IMR-90 (cell line): ENCODE results near the gene TBCEL. TPM values are rescaled to one million over a fixed set of nuclear protein-coding genes. Genes with fewer than 3 reads are reported as not detected.

Experiments
- ATAC-seq: fragments of 200-7000 bp; cut with Tn5 transposase; 2 replicates; pipeline ENCODE4 v1.9.1; 2020; ENCODE audit warnings: low read depth, mild to moderate bottlenecking, moderate library complexity
- BruUV-seq: library from RNA; stranded (reverse); fragments of 400-500 nt; replicated peaks from 2 replicates; lab custom pipeline; 2021; lab: Mats Ljungman, UMichigan
- CTCF ChIA-PET: fragments of 300-600 bp; formaldehyde crosslinking; extraction: SDS; loops from one replicate; lab custom pipeline; 2021; ENCODE audit warnings: antibody characterized with exemption; lab: Yijun Ruan, JAX
- POLR2A ChIA-PET: fragments of 300-600 bp; sonication (Branson Sonifier 250); formaldehyde crosslinking; loops from one replicate; lab custom pipeline; 2022; ENCODE audit warnings: antibody characterized with exemption; ENCODE audit not compliant: unreplicated experiment; lab: Charles Lee
- DNase-seq: peaks from one replicate; pipeline ENCODE4 v3.0.0; 2013
- H2AFZ ChIP-seq: replicated peaks from 2 replicates; pipeline ENCODE3; 2013; ENCODE audit warnings: low read length, mild to moderate bottlenecking; ENCODE audit not compliant: poor library complexity
- H2AK5ac ChIP-seq: 2 replicates; pipeline ENCODE4 v1.6.1; 2013; ENCODE audit warnings: low read depth, low read length, inconsistent platforms
- H2AK9ac ChIP-seq: replicated peaks from 2 replicates; pipeline ENCODE3; 2013; ENCODE audit warnings: mild to moderate bottlenecking, low read depth, low read length, moderate library complexity; ENCODE audit not compliant: poor library complexity
- H2BK120ac ChIP-seq: 2 replicates; pipeline ENCODE4 v1.6.1; 2013; ENCODE audit warnings: low read depth, low read length, inconsistent platforms
- H2BK15ac ChIP-seq: 3 replicates; pipeline ENCODE4 v1.6.1; 2013; ENCODE audit warnings: low read depth, low read length, inconsistent platforms
- H2BK20ac ChIP-seq: 2 replicates; pipeline ENCODE4 v1.6.1; 2013; ENCODE audit warnings: low read depth, mild to moderate bottlenecking, inconsistent platforms, low read length, moderate library complexity
- H2BK5ac ChIP-seq: 2 replicates; pipeline ENCODE4 v1.6.1; 2013; ENCODE audit warnings: mild to moderate bottlenecking, low read depth, low read length, inconsistent platforms; ENCODE audit not compliant: poor library complexity, severe bottlenecking
- H3K14ac ChIP-seq: replicated peaks from 2 replicates; pipeline ENCODE4 v1.6.1; 2013; ENCODE audit warnings: low read depth, low read length, inconsistent platforms
- H3K18ac ChIP-seq: 2 replicates; pipeline ENCODE4 v1.6.1; 2013; ENCODE audit warnings: low read depth, low read length, control low read depth
- H3K23ac ChIP-seq: 2 replicates; pipeline ENCODE4 v1.6.1; 2013; ENCODE audit warnings: low read depth, low read length, inconsistent platforms
- H3K27ac ChIP-seq: 2 replicates; pipeline ENCODE4 v1.5.1; 2013; ENCODE audit warnings: mild to moderate bottlenecking, control low read depth, low read length; ENCODE audit not compliant: insufficient read depth
- H3K27me3 ChIP-seq: 2 replicates; pipeline ENCODE4 v1.6.1; 2013; ENCODE audit warnings: low read length; ENCODE audit not compliant: control insufficient read depth, insufficient read depth
- H3K36me3 ChIP-seq: 2 replicates; pipeline ENCODE4 v1.6.1; 2013; ENCODE audit warnings: low read length, mixed read lengths; ENCODE audit not compliant: control insufficient read depth, insufficient read depth
- H3K4ac ChIP-seq: 2 replicates; pipeline ENCODE4 v1.6.1; 2013; ENCODE audit warnings: low read depth, low read length, inconsistent platforms
- H3K4me1 ChIP-seq: 2 replicates; pipeline ENCODE4 v1.6.1; 2013; ENCODE audit warnings: low read length, mixed read lengths; ENCODE audit not compliant: control insufficient read depth, insufficient read depth
- H3K4me2 ChIP-seq: 2 replicates; pipeline ENCODE4 v1.6.1; 2013; ENCODE audit warnings: low read depth, mild to moderate bottlenecking, control low read depth, low read length, moderate library complexity
- H3K4me3 ChIP-seq: 2 replicates; pipeline ENCODE4 v1.5.1; 2013; ENCODE audit warnings: low read depth, mild to moderate bottlenecking, control low read depth, low read length, moderate library complexity; ENCODE audit not compliant: insufficient read depth
- H3K56ac ChIP-seq: 2 replicates; pipeline ENCODE4 v1.6.1; 2013; ENCODE audit warnings: low read length, inconsistent platforms; ENCODE audit not compliant: insufficient read depth; ENCODE audit errors: extremely low read depth
- H3K79me1 ChIP-seq, 2 experiments: 2 replicates each; pipeline ENCODE4 v1.6.1; 2013; ENCODE audit warnings: low read length in 2 of 2, inconsistent platforms in 1 of 2, low read depth in 1 of 2
- H3K9ac ChIP-seq: 2 replicates; pipeline ENCODE4 v1.6.1; 2013; ENCODE audit warnings: low read depth, low read length, control low read depth
- H3K9me1 ChIP-seq: 2 replicates; pipeline ENCODE4 v1.6.1; 2013; ENCODE audit warnings: low read length, inconsistent platforms; ENCODE audit not compliant: insufficient read depth
- H3K9me3 ChIP-seq: 2 replicates; pipeline ENCODE4 v1.6.1; 2013; ENCODE audit warnings: low read length; ENCODE audit not compliant: control insufficient read depth, insufficient read depth
- H4K20me1 ChIP-seq: 2 replicates; pipeline ENCODE4 v1.6.1; 2013; ENCODE audit warnings: low read length, inconsistent platforms; ENCODE audit not compliant: insufficient read depth
- H4K5ac ChIP-seq: 2 replicates; pipeline ENCODE4 v1.6.1; 2013; ENCODE audit warnings: mild to moderate bottlenecking, low read depth, low read length, control low read depth
- H4K8ac ChIP-seq, 2 experiments: 2 replicates each; pipeline ENCODE4 v1.6.1; 2013; ENCODE audit warnings: low read depth in 2 of 2, low read length in 2 of 2, control low read depth in 1 of 2, inconsistent platforms in 1 of 2
- H4K91ac ChIP-seq: 2 replicates; pipeline ENCODE4 v1.6.1; 2013; ENCODE audit warnings: low read depth, low read length, inconsistent platforms; ENCODE audit not compliant: insufficient read depth
- CEBPB ChIP-seq: IDR thresholded peaks from 2 replicates; pipeline ENCODE4 v1.6.1; 2012; ENCODE audit warnings: low read depth, low read length, improper control_type of control experiment
- FOS ChIP-seq: fragments of 150-350 bp; IDR thresholded peaks from 2 replicates; pipeline ENCODE4 v1.6.1; 2016; ENCODE audit warnings: low read depth, low read length
- MAFK ChIP-seq: IDR thresholded peaks from 2 replicates; pipeline ENCODE4 v1.6.1; 2012; ENCODE audit warnings: low read depth, low read length, improper control_type of control experiment
- MXI1 ChIP-seq: IDR thresholded peaks from 2 replicates; pipeline ENCODE4 v1.6.1; 2012; ENCODE audit warnings: low read depth, mild to moderate bottlenecking, low read length, moderate library complexity, borderline replicate concordance
- POLR2A ChIP-seq: IDR thresholded peaks from 2 replicates; pipeline ENCODE4 v1.6.1; 2012; ENCODE audit warnings: mild to moderate bottlenecking, low read depth, low read length
- RAD21 ChIP-seq: IDR thresholded peaks from 2 replicates; pipeline ENCODE4 v1.6.1; 2012; ENCODE audit warnings: low read length, improper control_type of control experiment
- RFX5 ChIP-seq: IDR thresholded peaks from 2 replicates; pipeline ENCODE4 v1.8.0; 2012; ENCODE audit warnings: low read depth, mild to moderate bottlenecking, low read length, moderate library complexity
- SMC3 ChIP-seq: fragments of 150-350 bp; IDR thresholded peaks from 2 replicates; pipeline ENCODE4 v1.6.1; 2016; ENCODE audit warnings: low read depth, mild to moderate bottlenecking, antibody characterized with exemption, low read length, moderate library complexity
- WGBS, 2 experiments: methylation state at CpG; one replicate each; pipeline versions ENCODE4 v1.1.5 to v1.1.7; 2013; ENCODE audit warnings: missing lambda C conversion rate in 2 of 2; ENCODE audit not compliant: insufficient read length in 1 of 2; ENCODE audit errors: extremely low coverage in 2 of 2; 5-methylcytosine and 5-hydroxymethylcytosine counted together
- dilution Hi-C: fragments of 300-500 bp; cut with HindIII; formaldehyde crosslinking; loops from one replicate; pipeline ENCODE4 v1.14.3; 2018; ENCODE audit warnings: low sequenced_read_pairs; ENCODE audit not compliant: unreplicated experiment
- in situ Hi-C: fragments of 300-500 bp; cut with MboI; formaldehyde crosslinking; loops from 3 replicates; pipeline ENCODE4 v1.14.3; 2019; ENCODE audit warnings: low sequenced_read_pairs, inconsistent platforms, mixed read lengths
- intact Hi-C: fragments of 100-400 bp; cut with micrococcal nuclease; formaldehyde crosslinking; loops from 2 replicates; pipeline ENCODE4 v1.10.0; 2022
- polyA plus RNA-seq, 3 experiments: library from polyadenylated mRNA; depleted of rRNA; stranded (reverse); fragments of >200 nt; gene quantifications; 2 replicates each; pipeline ENCODE4 v1.2.3, GENCODE V29; 2012; ENCODE audit warnings: low replicate concordance in 1 of 3
- total RNA-seq: library from RNA; depleted of rRNA; stranded (reverse); fragments of >200 nt; gene quantifications from 2 replicates; pipeline ENCODE4 v1.2.3, GENCODE V29; 2012
- TF ChIP-seq, protein P1 (sequence below): fragments of 150-350 bp; IDR thresholded peaks from 2 replicates; pipeline ENCODE4 v1.6.1; 2017; ENCODE audit warnings: mild to moderate bottlenecking, antibody characterized with exemption, low read length, low read depth
- TF ChIP-seq, protein P2 (sequence below): fragments of 150-350 bp; IDR thresholded peaks from 2 replicates; pipeline ENCODE4 v1.6.1; 2016; ENCODE audit warnings: low read depth, mild to moderate bottlenecking, low read length, moderate library complexity, borderline replicate concordance

Gene TBCEL
- total and polyA plus RNA-seq, 2 of the 4 experiments (the other 2 are of a cell fraction) = 7.1 to 21.0 TPM

DNA sequence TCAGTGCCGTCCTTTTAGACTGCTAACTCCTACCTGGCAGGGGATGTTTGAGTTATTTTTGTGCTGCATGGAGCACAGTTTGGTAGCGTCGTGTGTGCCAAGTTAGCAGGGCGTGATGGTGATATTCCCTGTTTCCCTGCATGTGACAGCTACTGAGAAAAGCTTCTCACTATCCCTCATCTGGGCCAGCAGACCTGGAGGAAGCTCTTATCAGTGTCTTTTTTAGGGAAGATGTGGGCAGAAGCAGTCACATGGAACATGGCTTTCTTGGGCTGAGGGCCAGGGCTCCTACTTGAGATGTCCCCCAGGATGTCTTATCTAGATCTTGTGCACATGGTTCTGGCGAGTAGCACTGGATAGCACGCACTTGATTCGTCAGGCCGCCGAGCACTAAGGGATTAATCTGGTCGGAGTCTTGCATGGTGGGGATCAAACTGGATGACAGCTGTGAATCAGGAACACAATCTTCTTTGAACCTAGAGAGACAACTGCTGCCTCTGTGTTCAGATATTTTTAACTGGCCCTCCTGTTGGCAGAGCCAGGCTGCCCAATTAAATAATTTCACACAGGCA, 110.9 kb downstream of the TBCEL start:
- H3K14ac ChIP-seq = no peak overlapping the region
- H2BK120ac ChIP-seq = no peak overlapping the region
- ChIA-PET POLR2A (no interaction called here), CTCF (no interaction called here)
- BruUV-seq = no TSS peak
- H3K23ac ChIP-seq = no peak overlapping the region
- no peak overlapping the region for H3K27ac ChIP-seq
- intact Hi-C loops = no loop called here
- in situ Hi-C loops = no loop called here
- WGBS, 2 experiments = 64% methylated on average over 4 of the region's 10 CpGs; no CpG with 5 or more reads in 1 of the 2 experiments
- no peak overlapping the region for H2AK5ac ChIP-seq
- no peak overlapping the region for H3K4me3 ChIP-seq
- H3K4me2 ChIP-seq = no peak overlapping the region
- H3K4ac ChIP-seq = no peak overlapping the region
- DNase-seq (no peak), ATAC-seq (no peak)
- dilution Hi-C loops = no loop called here
- no peak overlapping the region for H2AFZ ChIP-seq
- TF ChIP-seq, protein P1, sequence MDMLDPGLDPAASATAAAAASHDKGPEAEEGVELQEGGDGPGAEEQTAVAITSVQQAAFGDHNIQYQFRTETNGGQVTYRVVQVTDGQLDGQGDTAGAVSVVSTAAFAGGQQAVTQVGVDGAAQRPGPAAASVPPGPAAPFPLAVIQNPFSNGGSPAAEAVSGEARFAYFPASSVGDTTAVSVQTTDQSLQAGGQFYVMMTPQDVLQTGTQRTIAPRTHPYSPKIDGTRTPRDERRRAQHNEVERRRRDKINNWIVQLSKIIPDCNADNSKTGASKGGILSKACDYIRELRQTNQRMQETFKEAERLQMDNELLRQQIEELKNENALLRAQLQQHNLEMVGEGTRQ = no peak
- TF ChIP-seq FOS (no peak), MAFK (no peak), POLR2A (no peak), MXI1 (no peak), RAD21 (no peak), RFX5 (no peak), SMC3 (no peak), CEBPB (no peak)
- TF ChIP-seq, protein P2, sequence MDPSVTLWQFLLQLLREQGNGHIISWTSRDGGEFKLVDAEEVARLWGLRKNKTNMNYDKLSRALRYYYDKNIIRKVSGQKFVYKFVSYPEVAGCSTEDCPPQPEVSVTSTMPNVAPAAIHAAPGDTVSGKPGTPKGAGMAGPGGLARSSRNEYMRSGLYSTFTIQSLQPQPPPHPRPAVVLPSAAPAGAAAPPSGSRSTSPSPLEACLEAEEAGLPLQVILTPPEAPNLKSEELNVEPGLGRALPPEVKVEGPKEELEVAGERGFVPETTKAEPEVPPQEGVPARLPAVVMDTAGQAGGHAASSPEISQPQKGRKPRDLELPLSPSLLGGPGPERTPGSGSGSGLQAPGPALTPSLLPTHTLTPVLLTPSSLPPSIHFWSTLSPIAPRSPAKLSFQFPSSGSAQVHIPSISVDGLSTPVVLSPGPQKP = no peak
- H3K9me1 ChIP-seq = no peaks in the 10 kb centered on the region
- H3K9me3 ChIP-seq = no peaks in the 10 kb centered on the region
- no peak overlapping the region for H3K56ac ChIP-seq
- no peak overlapping the region for H2AK9ac ChIP-seq
- H4K20me1 ChIP-seq = no peaks in the 10 kb centered on the region
- no peaks in the 10 kb centered on the region for H3K4me1 ChIP-seq
- no peaks in the 10 kb centered on the region for H3K79me1 ChIP-seq
- H3K27me3 ChIP-seq = peaks cover 1% of the 10 kb centered on the region; the same call in 1 of the 2 replicates
- no peak overlapping the region for H3K18ac ChIP-seq
- no peak overlapping the region for H4K8ac ChIP-seq
- H3K9ac ChIP-seq = no peak overlapping the region
- no peak overlapping the region for H2BK5ac ChIP-seq
- H4K91ac ChIP-seq = no peak overlapping the region
- H2BK20ac ChIP-seq = no peak overlapping the region
- no peak overlapping the region for H2BK15ac ChIP-seq
- no peak overlapping the region for H4K5ac ChIP-seq
- H3K36me3 ChIP-seq = no peaks in the 10 kb centered on the region
